Eye (tissue), 1 donor: ENCODE data around the gene FAM174A.
"Not testable (repeated sequence)": the region's sequence is repeated elsewhere in the genome, so short reads cannot be mapped to it uniquely, and the experiment has no call there.

Source experiments
- DNase-seq: peaks from one replicate; pipeline ENCODE4 v3.0.0-alpha.2; 2015

FAM174A gene

DNA sequence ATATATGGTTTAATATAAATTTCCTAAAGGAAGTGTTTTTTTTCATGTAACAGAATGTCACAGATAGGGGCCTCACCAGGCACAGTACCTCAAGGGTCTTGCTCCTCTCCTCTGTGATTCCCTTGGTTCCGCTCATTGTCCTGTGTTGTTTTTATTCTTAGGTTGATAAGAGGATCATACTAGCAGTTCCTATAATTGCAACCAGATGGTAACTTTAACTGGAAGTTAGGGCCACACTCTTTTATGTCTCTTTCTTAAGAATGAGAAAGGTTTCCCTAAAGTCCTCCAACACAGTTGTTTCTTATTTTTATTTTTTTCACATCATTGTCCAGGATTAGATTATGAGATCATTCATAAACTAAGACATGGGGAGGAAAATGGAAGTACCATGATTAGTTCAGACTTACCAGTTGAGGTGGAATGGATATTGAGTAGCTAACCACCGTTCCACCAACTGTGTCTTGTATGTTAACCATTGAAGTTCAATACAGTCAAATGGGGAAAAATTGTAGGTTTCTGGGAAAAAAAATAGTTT, 41.1 kb downstream of the FAM174A start:
- no peak for DNase-seq

DNA sequence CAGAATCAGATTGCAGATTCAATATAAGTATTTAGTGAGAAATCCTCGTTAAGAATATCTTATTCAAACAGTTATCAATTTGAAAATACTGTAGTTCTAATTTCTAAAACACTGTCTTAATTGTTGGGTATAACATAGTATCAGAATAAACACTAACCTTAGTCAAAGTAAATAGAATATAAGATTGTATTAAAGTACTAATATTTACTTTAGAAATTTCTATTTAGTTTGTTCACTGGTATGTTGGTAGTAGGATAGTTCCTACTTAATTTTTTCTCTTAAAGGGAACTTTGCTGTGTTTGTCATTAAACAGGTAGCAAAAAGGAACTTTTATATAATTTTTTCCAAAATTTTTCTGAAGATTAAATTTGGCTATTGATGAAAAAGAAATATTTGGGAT, 42.3 kb downstream of the FAM174A start:
- DNase-seq: no peak

DNA sequence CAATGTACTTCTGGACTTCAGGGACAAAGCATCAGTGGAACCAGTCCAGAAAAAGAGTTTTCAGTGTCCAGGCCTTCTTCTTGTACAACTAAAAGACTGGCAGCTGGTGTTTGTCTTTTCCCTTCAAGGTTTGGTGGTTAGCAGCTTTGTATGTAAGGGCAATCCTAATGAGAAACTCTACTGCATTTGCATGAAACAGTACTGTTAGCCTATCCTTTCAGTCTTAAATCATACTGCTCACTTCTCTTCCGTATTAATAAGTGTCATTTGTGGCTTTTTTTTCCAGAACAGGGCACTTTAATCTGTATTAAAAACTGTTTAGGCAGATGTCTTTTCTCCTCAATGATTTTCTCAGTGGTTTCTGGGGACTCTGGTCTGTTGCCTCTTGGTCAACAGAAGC, 48.9 kb downstream of the FAM174A start:
- no peak for DNase-seq

DNA sequence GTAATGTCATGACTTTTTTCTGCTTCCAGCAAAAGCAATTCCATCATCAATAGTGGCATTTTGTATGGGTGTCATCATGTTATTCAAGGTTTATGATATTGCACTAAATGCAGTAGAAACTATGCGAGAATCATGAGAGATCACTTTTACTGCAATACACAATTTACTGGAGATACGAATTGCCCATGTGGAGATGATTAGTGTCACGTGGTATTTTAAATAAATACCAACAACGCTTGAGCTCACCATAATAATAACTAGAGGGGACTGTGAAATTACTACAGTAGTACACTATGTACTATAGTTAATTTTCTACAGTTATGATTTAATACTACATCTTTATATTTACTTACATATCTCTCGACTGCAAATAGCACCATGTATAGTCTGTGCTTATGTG, 49.7 kb downstream of the FAM174A start:
- DNase-seq: no peak

DNA sequence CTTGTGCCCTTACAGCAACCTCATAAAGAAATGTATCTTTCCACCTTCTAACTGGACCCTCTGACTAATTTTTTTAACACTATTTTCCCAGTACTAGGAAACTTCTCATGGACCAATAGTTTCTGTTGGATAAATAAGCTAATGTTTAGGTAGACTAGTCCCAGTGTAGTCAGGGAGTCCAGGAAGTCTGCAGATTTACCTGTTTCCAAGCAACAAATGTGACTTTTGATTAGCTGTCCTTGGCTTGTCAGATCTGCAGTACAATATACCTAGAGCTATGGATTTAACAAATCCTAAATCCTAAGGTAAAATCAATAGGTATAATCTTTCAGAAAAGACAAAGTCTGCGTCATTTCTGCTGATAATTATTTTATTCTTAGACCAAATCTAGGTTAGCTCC, 55.7 kb downstream of the FAM174A start:
- DNase-seq: no peak

DNA sequence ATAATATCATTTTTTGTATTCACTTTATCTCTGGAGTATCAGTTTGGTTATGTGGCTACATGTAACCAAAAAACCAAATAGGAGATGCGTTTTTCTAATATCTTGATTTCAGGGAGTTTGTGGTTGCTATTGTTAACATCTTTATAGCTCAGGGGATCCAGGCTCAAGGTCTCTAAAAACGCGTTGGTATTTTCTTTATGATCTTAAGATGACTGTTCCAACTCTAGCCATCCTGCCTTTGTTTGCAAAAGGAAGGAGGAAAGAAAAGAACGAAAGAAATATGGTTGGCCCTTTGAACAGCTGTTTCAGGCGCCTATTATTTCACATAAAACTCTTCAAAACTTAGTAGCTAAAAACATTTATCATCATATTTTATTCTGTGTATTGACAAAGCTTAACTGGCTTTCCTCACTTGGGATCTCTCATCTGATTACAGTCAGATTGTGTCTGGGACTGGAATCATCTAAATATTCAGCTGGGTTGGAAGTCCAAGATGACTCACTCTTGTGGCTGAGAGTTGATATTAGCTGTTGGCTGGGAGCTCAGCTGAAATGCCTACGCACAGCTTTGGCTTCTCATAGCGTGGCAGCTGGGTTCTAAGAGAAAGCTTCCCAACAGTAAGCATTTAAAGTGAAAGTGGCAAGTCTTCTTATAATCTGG, 60.1 kb downstream of the FAM174A start:
- DNase-seq: peak; percentile 8

DNA sequence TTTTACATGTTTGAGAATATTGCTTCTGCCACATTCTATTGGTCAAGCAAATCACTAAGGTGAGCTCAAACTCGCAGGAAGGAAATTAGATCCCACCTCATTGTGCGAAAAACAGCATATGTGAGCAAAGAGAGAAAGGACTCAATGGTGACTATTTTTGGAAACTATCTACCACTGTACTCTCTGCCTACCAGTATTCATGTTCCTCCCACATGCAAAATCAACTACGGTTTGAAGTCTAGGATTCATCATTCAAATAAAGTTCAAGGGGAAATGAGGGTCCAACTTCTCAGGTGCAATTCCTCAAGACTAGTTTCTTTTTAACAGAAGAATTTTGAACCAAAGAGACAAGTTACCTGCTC, 60.6 kb downstream of the FAM174A start:
- DNase-seq: no peak

DNA sequence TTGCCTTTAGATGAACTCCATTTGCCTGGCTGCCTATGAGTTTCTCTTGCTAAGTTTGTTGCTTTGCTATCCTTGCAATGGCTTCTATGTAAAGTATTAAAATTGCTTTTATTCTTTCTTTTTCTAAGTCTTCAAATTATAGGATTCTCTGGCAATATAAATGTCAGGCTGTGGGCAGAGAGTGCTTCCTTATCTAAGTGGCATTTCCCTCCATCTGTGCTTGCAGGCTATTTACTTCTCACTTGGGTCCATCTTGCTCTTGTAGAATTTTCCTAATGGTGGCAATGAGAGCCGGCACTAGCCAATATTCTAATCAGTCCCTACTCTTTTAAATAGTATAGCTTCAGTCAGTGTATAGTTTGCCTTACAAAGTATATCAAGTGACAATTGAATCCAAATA, 63.3 kb downstream of the FAM174A start:
- no peak for DNase-seq

DNA sequence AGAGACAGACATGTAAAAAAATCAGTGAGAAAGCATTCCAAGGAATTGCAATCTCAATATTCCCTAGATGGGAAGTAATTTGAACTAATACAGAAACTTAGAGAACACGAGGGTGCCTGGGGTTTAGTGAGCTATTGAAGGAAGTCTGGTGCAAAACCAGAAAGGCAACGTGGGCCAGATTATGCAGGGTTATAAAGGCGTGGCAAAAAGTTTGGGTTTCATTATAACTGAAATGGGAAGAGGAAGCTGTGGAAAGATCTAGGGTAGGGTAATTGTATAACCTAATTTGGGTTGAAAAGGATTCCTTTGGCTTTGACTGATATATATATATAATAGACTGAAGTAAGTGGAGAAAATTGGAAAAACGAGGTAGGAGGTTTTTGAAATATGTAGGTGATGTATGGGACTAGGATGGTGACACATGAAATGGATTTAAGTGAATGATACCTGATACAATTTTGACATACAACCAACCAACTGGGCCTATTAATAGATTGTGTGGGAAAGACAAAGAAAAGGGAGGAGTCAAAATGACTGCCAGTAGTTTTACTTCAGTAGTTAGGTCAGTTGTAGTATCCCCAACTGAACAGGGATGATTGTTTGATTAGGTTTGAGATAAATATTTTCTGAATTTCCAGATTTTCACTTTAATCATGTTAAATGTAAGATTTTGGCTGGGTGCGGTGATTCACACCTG, 65.3 kb downstream of the FAM174A start:
- DNase-seq: no peak

DNA sequence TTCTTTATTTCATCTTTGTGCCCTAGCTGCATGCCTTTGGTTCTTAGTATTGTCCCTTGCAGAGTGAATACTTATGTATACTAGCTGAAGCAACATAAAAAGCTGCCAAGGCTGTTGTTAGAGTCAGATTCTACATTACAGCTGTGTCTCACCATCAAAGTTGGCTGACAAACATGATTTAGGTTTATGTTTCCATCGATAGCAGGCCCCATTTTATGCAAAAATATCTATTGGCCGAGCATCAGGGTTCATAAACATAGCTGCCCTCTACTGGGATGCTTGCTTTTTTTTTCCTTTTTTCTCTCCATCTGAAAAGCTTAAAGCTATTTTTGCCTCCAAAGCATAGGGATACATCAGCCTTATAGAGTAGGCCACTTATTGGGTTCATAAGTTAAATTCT, 68.0 kb downstream of the FAM174A start:
- DNase-seq: no peak

DNA sequence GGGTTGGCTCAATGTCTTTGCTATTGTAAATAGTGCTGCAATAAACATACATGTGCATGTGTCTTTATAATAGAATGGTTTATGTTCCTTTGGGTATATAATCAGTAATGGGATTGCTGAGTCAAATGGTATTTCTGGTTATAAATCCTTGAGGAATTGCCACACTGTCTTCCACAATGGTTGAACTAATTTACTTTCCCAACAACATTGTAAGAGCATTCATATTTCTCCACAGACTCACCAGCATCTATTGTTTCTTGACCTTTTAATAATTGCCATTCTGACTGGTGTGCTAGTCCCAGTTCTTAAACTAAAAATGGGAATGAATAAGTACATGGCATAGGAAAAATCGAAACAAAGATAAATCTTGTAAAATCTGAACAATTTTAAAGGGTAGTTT, 68.8 kb downstream of the FAM174A start:
- not testable (repeated sequence) for DNase-seq

DNA sequence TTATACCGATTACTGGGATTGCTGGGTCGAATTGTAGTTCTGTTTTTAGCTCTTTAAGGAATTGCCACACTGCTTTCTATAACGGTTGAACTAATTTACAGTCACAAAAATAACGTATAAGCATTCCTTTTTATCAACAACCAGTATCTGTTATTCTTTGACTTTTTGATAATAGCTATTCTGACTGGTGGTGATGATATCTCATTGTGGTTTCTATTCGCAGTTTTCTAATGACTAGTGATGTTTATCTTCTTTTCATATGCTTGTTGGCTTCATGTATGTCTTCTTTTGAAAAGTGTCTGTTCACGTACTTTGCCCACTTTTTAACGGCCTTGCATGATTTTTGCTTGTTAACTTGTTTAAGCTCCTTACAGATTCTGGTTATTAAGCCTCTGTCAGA, 74.4 kb downstream of the FAM174A start:
- DNase-seq: no peak

DNA sequence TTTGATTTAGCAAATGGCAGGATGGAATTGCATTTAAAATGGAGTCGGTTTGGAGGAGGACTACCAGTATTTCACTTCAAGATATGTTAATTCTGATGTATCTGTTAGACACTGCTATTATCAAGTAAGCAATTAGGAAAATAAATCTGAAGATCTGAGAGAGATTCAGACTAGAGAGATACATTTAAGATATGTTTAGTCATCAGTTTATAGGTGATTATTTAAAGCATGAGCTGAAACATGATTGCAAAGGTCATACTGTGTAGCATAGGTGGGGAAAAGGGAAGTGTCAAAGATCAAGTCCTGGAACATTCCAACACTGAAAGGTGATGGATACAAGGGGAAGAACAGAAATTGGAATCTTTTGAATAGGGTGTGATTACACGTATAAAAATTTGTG, 79.1 kb downstream of the FAM174A start:
- DNase-seq: no peak

DNA sequence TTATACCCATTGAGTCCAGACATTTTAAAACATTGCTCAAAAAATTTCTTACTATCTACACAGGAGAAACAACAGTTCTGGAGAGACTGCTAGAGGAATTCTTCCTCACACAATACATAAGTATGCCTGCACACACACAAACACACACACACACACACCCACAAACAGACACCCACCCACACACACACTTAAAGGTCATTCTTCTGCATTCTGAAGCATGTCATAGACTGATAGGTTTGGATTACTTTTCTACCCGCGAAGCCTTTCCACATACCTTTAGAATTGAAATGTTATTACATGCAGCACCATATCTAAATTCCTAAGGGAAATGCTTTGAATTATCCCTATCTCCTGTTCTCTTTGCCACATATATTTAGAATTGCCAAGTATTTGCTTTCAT, 80.2 kb downstream of the FAM174A start:
- DNase-seq: peak; percentile 19

DNA sequence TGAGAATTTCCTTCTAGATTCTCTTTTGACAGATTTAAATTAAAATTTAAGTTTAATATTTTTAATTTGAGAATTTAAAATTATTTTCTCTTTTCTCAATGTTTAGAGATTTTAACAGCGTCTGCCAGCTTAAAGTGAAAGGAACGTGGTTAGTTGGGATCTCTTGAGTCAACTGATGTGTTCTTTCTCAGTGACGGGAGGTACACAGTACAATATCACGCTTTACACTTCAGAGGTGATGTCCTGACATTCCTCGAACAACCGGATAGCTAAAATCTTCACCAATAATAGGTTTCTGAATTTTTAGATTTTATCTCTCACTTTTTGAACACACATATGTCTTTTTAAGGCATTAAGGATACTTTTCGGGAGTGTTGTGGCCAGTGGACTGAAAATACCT, 81.1 kb downstream of the FAM174A start:
- DNase-seq: no peak

DNA sequence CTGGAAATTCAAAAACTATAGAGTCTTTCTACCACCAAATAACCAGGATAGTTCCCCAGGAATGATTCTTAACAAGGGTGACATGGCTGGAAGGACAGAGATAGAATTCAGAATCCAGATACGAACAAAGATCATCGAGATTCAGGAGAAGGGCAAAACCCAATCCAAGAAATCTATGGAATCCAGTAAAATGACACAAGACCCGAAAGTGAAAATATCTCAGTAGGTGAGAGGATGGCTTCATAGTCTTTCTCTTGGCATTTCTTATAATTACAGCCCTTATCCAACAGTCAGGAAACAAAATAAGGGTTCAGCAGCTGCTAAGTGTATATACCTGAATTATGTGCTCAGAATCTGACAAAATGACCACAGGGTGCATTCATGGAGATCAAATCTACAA, 81.8 kb downstream of the FAM174A start:
- DNase-seq: no peak

DNA sequence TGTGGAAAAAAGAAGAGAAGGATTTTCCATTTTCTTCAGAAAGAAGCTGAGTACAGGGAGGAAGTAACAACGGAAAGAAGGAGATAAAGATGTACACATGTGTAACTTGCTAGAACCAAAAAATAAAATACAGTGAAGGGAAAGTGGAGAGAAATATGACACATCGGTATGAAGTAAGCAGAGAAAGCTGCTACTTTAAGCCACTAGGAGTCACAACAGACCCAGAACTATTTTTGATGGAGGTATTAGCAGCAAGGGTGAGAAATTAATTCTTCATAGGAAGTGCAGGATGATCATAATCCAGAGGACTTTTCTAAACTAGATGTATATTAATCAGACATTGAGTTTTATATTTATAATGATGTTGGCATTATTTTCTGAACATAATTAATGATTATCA, 88.5 kb downstream of the FAM174A start:
- no peak for DNase-seq

DNA sequence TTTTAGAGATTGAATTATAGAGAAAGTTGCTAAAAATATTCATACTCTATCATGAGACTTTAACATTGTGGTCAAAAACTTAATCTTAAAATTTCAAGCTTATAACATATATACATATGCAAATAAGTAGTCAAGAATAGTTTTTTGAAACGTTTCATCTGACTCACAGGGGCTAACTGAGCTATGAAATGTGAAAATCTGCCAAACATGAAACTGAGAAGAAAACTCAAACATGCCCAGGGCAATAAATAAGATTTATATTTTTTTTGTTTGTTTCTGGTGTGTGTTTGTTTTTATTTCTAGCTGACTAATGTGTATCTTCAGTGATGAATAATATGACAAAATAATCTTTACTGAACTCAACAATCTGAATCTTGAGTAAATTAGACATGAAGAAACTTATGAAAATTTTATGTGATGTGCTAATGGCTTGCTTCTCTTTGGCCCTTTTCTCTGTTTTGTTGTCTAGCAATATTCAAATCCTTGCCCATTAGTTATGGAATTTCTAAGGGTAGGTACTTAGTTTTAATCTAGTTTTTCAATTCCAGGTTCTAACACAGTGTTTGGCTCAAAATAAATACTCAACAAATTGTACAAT, 99.9 kb downstream of the FAM174A start:
- DNase-seq: no peak
